GM18861 (cell line): ENCODE measurements around the gene JCHAIN.
"Not testable (repeated sequence)": the region's sequence is repeated elsewhere in the genome, so short reads cannot be mapped to it uniquely, and the experiment has no call there.

ENCODE experiments used
- ATAC-seq: cut with Tn5 transposase; IDR thresholded peaks from one replicate; pipeline ENCODE4 v1.9.1; 2021; ENCODE audit not compliant: unreplicated experiment

JCHAIN gene

GRCh38 chr4:70666369-70666768 lies at the start of gene JCHAIN:
Gene JCHAIN, minus strand, starts transcription at chr4:70666508. Its CDS starts 18 bp downstream, at chr4:70666490.
- no peak for ATAC-seq

GRCh38 chr4:70715097-70715496 lies 48.8 kb upstream of the JCHAIN start:
- ATAC-seq: peak; percentile 6

- peak; percentile 50 for ATAC-seq
Observed at GRCh38 chr4:70714079-70714887, 48.0 kb upstream of the JCHAIN start.

- peak; percentile 43 for ATAC-seq
Observed at GRCh38 chr4:70713453-70714078, 47.3 kb upstream of the JCHAIN start.

GRCh38 chr4:70712604-70713452 lies 46.5 kb upstream of the JCHAIN start:
- ATAC-seq: no peak

- ATAC-seq: no peak
Observed at GRCh38 chr4:70712150-70712549, 45.8 kb upstream of the JCHAIN start.

- no peak for ATAC-seq
Observed at GRCh38 chr4:70711599-70711998, 45.3 kb upstream of the JCHAIN start.

- ATAC-seq: no peak
Observed at GRCh38 chr4:70709611-70710205, 43.4 kb upstream of the JCHAIN start.

- ATAC-seq: no peak
Observed at GRCh38 chr4:70706516-70706915, 40.2 kb upstream of the JCHAIN start.

- no peak for ATAC-seq
Observed at GRCh38 chr4:70706044-70706461, 39.7 kb upstream of the JCHAIN start.

GRCh38 chr4:70705183-70706043 lies 39.1 kb upstream of the JCHAIN start:
- peak; percentile 49 for ATAC-seq

- ATAC-seq: peak; percentile 36
Observed at GRCh38 chr4:70704931-70705182, 38.5 kb upstream of the JCHAIN start.

- peak; percentile 43 for ATAC-seq
Observed at GRCh38 chr4:70704215-70704930, 38.1 kb upstream of the JCHAIN start.

- no peak for ATAC-seq
Observed at GRCh38 chr4:70703619-70704214, 37.4 kb upstream of the JCHAIN start.

GRCh38 chr4:70702592-70702991 lies 36.3 kb upstream of the JCHAIN start:
- ATAC-seq: not testable (repeated sequence)

GRCh38 chr4:70701271-70701670 lies 35.0 kb upstream of the JCHAIN start:
- no peak for ATAC-seq

- no peak for ATAC-seq
Observed at GRCh38 chr4:70700712-70701111, 34.4 kb upstream of the JCHAIN start.

- ATAC-seq: not testable (repeated sequence)
Observed at GRCh38 chr4:70698435-70698834, 32.1 kb upstream of the JCHAIN start.

GRCh38 chr4:70694633-70695032 lies 28.3 kb upstream of the JCHAIN start:
- not testable (repeated sequence) for ATAC-seq
